SK-N-SH (cell line): ENCODE measurements around the gene RHBDL3. TPM values are rescaled to one million over a fixed set of nuclear protein-coding genes. Genes with fewer than 3 reads are reported as not detected.

Experiments used
- CTCF ChIA-PET: fragments of 300-600, 350-600 bp; formaldehyde crosslinking; extraction: SDS; loops from one replicate; lab custom pipeline; 2021; lab: Yijun Ruan, JAX
- POLR2A ChIA-PET: fragments of 350-600 bp; sonication (Branson Sonifier 250); formaldehyde crosslinking; extraction: SDS; loops from one replicate; lab custom pipeline; 2020; ENCODE audit warnings: antibody characterized with exemption, inconsistent platforms; lab: Yijun Ruan, JAX
- DNase-seq: peaks from one replicate; pipeline ENCODE4 v3.0.0; 2012
- H2AFZ ChIP-seq: fragments of 200-600 bp; sonication (generic); 2 replicates; pipeline ENCODE4 v1.8.1; 2016; ENCODE audit warnings: antibody characterized with exemption, mild to moderate bottlenecking, low read depth
- H3F3A ChIP-seq: fragments of 200-600 bp; sonication (generic); replicated peaks from 2 replicates; pipeline ENCODE3; 2016; ENCODE audit warnings: antibody characterized with exemption, mild to moderate bottlenecking; ENCODE audit not compliant: insufficient read depth
- H3K27ac ChIP-seq, 2 experiments: fragments of 200-500 bp in 1 of 2; fragments of 200-600 bp in 1 of 2; sonication (Bioruptor generic) in 1 of 2; sonication (generic), shearing (Covaris generic) in 1 of 2; 2 replicates each; pipeline versions ENCODE4 v1.5.1 to v1.6.1; 2014 to 2016; ENCODE audit warnings: low read depth in 2 of 2, inconsistent platforms in 1 of 2, low read length in 1 of 2, mild to moderate bottlenecking in 1 of 2, mixed read lengths in 1 of 2
- H3K27me3 ChIP-seq: fragments of 200-600 bp; sonication (generic), shearing (Covaris generic); 2 replicates; pipeline ENCODE4 v1.6.1; 2016; ENCODE audit warnings: mixed run types; ENCODE audit not compliant: insufficient read depth
- H3K36me3 ChIP-seq, 2 experiments: fragments of 200-500 bp in 1 of 2; fragments of 200-600 bp in 1 of 2; sonication (Bioruptor generic) in 1 of 2; sonication (generic) in 1 of 2; replicated peaks in 1 of 2; 2 replicates each; pipeline versions ENCODE3 to v1.5.1; 2014 to 2016; ENCODE audit warnings: low read length in 1 of 2, mild to moderate bottlenecking in 1 of 2; ENCODE audit not compliant: insufficient read depth in 2 of 2, control insufficient read depth in 1 of 2
- H3K4me1 ChIP-seq, 2 experiments: fragments of 200-500 bp in 1 of 2; fragments of 200-600 bp in 1 of 2; sonication (Bioruptor generic) in 1 of 2; sonication (generic), shearing (Covaris generic) in 1 of 2; 2 replicates each; pipeline versions ENCODE4 v1.5.1 to v1.6.1; 2014 to 2016; ENCODE audit warnings: low read depth in 1 of 2, low read length in 1 of 2, mixed run types in 1 of 2; ENCODE audit not compliant: insufficient read depth in 2 of 2, control insufficient read depth in 1 of 2
- H3K4me2 ChIP-seq: fragments of 200-600 bp; sonication (generic), shearing (Covaris generic); 2 replicates; pipeline ENCODE4 v1.6.1; 2017; ENCODE audit warnings: mixed run types
- H3K4me3 ChIP-seq, 2 experiments: fragments of 200-500 bp in 1 of 2; fragments of 200-600 bp in 1 of 2; sonication (Bioruptor generic) in 1 of 2; sonication (generic), shearing (Covaris generic) in 1 of 2; 2 replicates each; pipeline versions ENCODE4 v1.5.1 to v1.8.1; 2014 to 2016; ENCODE audit warnings: low read depth in 2 of 2, inconsistent platforms in 1 of 2, low read length in 1 of 2, mild to moderate bottlenecking in 1 of 2, mixed read lengths in 1 of 2, moderate library complexity in 1 of 2
- H3K79me2 ChIP-seq: fragments of 200-600 bp; sonication (generic); 2 replicates; pipeline ENCODE4 v1.8.1; 2017; ENCODE audit warnings: mild to moderate bottlenecking; ENCODE audit not compliant: insufficient read depth
- H3K9ac ChIP-seq: fragments of 200-600 bp; sonication (generic); 2 replicates; pipeline ENCODE4 v1.6.1; 2017; ENCODE audit warnings: mixed run types
- H3K9me2 ChIP-seq: fragments of 200-600 bp; sonication (generic); 2 replicates; pipeline ENCODE4 v1.6.1; 2017; ENCODE audit warnings: mixed run types
- H3K9me3 ChIP-seq: fragments of 200-600 bp; sonication (generic); 2 replicates; pipeline ENCODE4 v1.6.1; 2017; ENCODE audit warnings: mixed run types, mild to moderate bottlenecking, moderate library complexity
- H4K20me1 ChIP-seq: fragments of 200-600 bp; sonication (generic); 2 replicates; pipeline ENCODE4 v1.6.1; 2017; ENCODE audit warnings: mild to moderate bottlenecking, mixed run types; ENCODE audit not compliant: insufficient read depth
- CHD2 ChIP-seq: fragments of 150-350 bp; IDR thresholded peaks from 2 replicates; pipeline ENCODE4 v1.6.1; 2018; ENCODE audit warnings: low read length; ENCODE audit not compliant: partially characterized antibody
- CTCF ChIP-seq: fragments of 200-600 bp; sonication (generic); IDR thresholded peaks from 2 replicates; pipeline ENCODE4 v1.6.1; 2017; ENCODE audit warnings: antibody characterized with exemption, mild to moderate bottlenecking, moderate library complexity
- FOSL2 ChIP-seq: IDR thresholded peaks from 2 replicates; pipeline ENCODE4 v1.4.0; 2012; ENCODE audit warnings: low read depth, mild to moderate bottlenecking, moderate library complexity, borderline replicate concordance
- MEF2A ChIP-seq: IDR thresholded peaks from 2 replicates; pipeline ENCODE4 v1.4.0; 2012; ENCODE audit warnings: low read depth, borderline replicate concordance
- NFIC ChIP-seq: IDR thresholded peaks from 2 replicates; pipeline ENCODE4 v1.4.0; 2012; ENCODE audit warnings: borderline replicate concordance
- PBX3 ChIP-seq: IDR thresholded peaks from 2 replicates; pipeline ENCODE4; 2012
- POLR2AphosphoS5 ChIP-seq: IDR thresholded peaks from 2 replicates; pipeline ENCODE4 v1.6.1; 2012; ENCODE audit warnings: low read depth, low read length
- RCOR1 ChIP-seq: fragments of 150-350 bp; IDR thresholded peaks from 2 replicates; pipeline ENCODE4 v1.6.1; 2017; ENCODE audit warnings: antibody characterized with exemption, low read length
- RFX5 ChIP-seq: IDR thresholded peaks from 2 replicates; pipeline ENCODE4 v1.6.1; 2012; ENCODE audit warnings: mild to moderate bottlenecking, improper control_type of control experiment, low read length
- SIN3A ChIP-seq: IDR thresholded peaks from 2 replicates; pipeline ENCODE4 v1.6.1; 2012; ENCODE audit warnings: low read depth, mild to moderate bottlenecking, low read length, moderate library complexity, borderline replicate concordance
- TAF1 ChIP-seq: IDR thresholded peaks from 2 replicates; pipeline ENCODE4 v1.6.1; 2012; ENCODE audit warnings: low read depth, mild to moderate bottlenecking, low read length, moderate library complexity, borderline replicate concordance
- WGBS: methylation state at CpG from one replicate; pipeline ENCODE4 v1.1.6; 2017; ENCODE audit warnings: low lambda C conversion rate; 5-methylcytosine and 5-hydroxymethylcytosine counted together
- polyA plus RNA-seq, 3 experiments: library from polyadenylated mRNA; depleted of rRNA; stranded (reverse); fragments of >200 nt; gene quantifications; 2 replicates each; pipeline ENCODE4 v1.2.3, GENCODE V29; 2012
- TF ChIP-seq, protein P1 (sequence below): IDR thresholded peaks from 2 replicates; pipeline ENCODE4 v1.6.1; 2012; ENCODE audit warnings: mild to moderate bottlenecking, low read depth, low read length, moderate library complexity
- TF ChIP-seq, protein P2 (sequence below): fragments of 150-350 bp; IDR thresholded peaks from 2 replicates; pipeline ENCODE4 v1.6.1; 2016; ENCODE audit warnings: mild to moderate bottlenecking, low read depth, low read length

RHBDL3 gene
- polyA plus RNA-seq, 1 of the 3 experiments (the other 2 are of a cell fraction), result 0.72 TPM

DNA sequence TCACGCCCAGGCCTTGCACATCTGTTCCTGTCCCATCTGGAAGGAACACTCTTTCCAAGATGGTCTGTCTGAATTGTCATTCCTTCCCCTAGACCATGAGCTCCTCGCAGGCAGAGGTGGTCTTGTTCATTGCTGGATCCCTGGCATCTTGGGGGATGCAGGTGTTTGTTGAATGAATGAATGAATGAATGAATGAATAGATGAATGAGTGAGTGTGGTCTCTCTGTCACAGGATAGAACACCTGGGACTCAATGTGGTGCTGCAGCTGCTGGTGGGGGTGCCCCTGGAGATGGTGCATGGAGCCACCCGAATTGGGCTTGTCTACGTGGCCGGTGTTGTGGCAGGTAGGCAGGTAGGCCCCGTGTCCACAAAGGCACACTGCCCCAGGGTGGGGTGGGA is 32.2 kb downstream of the RHBDL3 start:
- Histone ChIP-seq H3F3A (no peaks in the 10 kb centered on the region), H3K9ac (no peak overlapping the region), H4K20me1 (no peaks in the 10 kb centered on the region), H3K27me3 (no peaks in the 10 kb centered on the region), H3K36me3 (no peaks in the 10 kb centered on the region), H3K9me3 (no peaks in the 10 kb centered on the region), H3K27ac (no peak overlapping the region), H3K4me1 (peaks cover 0 to 7% of the 10 kb centered on the region in 2 experiments; a peak in 1 of 4 replicates), H3K4me3 (no peak overlapping the region), H3K9me2 (no peaks in the 10 kb centered on the region), H2AFZ (no peak overlapping the region), H3K4me2 (no peak overlapping the region), H3K79me2 (no peaks in the 10 kb centered on the region)
- DNase-seq, result no peak
- WGBS, result 83% methylated on average over 3 of the region's 6 CpGs
- TF ChIP-seq SIN3A (no peak), CHD2 (no peak), RCOR1 (no peak), NFIC (no peak), FOSL2 (no peak), RFX5 (no peak), POLR2AphosphoS5 (no peak), TAF1 (no peak), PBX3 (no peak), MEF2A (no peak), CTCF (no peak)
- TF ChIP-seq, protein P1, sequence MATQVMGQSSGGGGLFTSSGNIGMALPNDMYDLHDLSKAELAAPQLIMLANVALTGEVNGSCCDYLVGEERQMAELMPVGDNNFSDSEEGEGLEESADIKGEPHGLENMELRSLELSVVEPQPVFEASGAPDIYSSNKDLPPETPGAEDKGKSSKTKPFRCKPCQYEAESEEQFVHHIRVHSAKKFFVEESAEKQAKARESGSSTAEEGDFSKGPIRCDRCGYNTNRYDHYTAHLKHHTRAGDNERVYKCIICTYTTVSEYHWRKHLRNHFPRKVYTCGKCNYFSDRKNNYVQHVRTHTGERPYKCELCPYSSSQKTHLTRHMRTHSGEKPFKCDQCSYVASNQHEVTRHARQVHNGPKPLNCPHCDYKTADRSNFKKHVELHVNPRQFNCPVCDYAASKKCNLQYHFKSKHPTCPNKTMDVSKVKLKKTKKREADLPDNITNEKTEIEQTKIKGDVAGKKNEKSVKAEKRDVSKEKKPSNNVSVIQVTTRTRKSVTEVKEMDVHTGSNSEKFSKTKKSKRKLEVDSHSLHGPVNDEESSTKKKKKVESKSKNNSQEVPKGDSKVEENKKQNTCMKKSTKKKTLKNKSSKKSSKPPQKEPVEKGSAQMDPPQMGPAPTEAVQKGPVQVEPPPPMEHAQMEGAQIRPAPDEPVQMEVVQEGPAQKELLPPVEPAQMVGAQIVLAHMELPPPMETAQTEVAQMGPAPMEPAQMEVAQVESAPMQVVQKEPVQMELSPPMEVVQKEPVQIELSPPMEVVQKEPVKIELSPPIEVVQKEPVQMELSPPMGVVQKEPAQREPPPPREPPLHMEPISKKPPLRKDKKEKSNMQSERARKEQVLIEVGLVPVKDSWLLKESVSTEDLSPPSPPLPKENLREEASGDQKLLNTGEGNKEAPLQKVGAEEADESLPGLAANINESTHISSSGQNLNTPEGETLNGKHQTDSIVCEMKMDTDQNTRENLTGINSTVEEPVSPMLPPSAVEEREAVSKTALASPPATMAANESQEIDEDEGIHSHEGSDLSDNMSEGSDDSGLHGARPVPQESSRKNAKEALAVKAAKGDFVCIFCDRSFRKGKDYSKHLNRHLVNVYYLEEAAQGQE, result no peak
- TF ChIP-seq, protein P2, sequence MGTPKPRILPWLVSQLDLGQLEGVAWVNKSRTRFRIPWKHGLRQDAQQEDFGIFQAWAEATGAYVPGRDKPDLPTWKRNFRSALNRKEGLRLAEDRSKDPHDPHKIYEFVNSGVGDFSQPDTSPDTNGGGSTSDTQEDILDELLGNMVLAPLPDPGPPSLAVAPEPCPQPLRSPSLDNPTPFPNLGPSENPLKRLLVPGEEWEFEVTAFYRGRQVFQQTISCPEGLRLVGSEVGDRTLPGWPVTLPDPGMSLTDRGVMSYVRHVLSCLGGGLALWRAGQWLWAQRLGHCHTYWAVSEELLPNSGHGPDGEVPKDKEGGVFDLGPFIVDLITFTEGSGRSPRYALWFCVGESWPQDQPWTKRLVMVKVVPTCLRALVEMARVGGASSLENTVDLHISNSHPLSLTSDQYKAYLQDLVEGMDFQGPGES, result no peak
- ChIA-PET POLR2A (no interaction called here), CTCF (interaction anchor here (0.9 to 1.6 kb wide), 3 partner anchors 11 to 45 kb away, joined by 3 to 6 read pairs (median 4); no protein-coding TSS in a partner anchor)
